Astrocyte of the cerebellum (primary cell): ENCODE data around the gene BBS9.

ENCODE experiments used
- DNase-seq: peaks from one replicate; pipeline ENCODE4 v3.0.0-alpha.2; 2011; ENCODE audit warnings: low read depth
- H3K4me3 ChIP-seq: 2 replicates; pipeline ENCODE4 v1.5.1; 2011; ENCODE audit warnings: mild to moderate bottlenecking, low read depth, low read length, moderate library complexity
- CTCF ChIP-seq: IDR thresholded peaks from 2 replicates; pipeline ENCODE4 v1.5.1; 2012; ENCODE audit warnings: low read length, low read depth, moderate library complexity, mild to moderate bottlenecking; ENCODE audit errors: missing control alignments
- in situ Hi-C: cut with HindIII; loops from 2 replicates; pipeline ENCODE4 v1.10.0; 2017; ENCODE audit warnings: low sequenced_read_pairs

BBS9 gene

GRCh38 chr7:33554576-33554975, 425.2 kb downstream of the BBS9 start:
- DNase-seq: no peak
- no peak overlapping the region for H3K4me3 ChIP-seq
- in situ Hi-C loops: no loop called here
- TF ChIP-seq CTCF: no peak

- no peak for TF ChIP-seq CTCF
- no peak overlapping the region for H3K4me3 ChIP-seq
- DNase-seq: no peak
- in situ Hi-C loops: loop anchor here (5.0 kb wide), 1 partner anchor 69 kb away; no protein-coding TSS in a partner anchor
Observed at GRCh38 chr7:33556472-33556871, 427.1 kb downstream of the BBS9 start.

- in situ Hi-C loops: loop anchor here (5.0 kb wide), 1 partner anchor 71 kb away; no protein-coding TSS in a partner anchor
- no peak for DNase-seq
- no peak for TF ChIP-seq CTCF
Observed at GRCh38 chr7:33558549-33559323, 429.4 kb downstream of the BBS9 start.

GRCh38 chr7:33559324-33559710, 430.0 kb downstream of the BBS9 start:
- in situ Hi-C loops: loop anchor here (5.0 kb wide), 1 partner anchor 72 kb away; no protein-coding TSS in a partner anchor
- TF ChIP-seq CTCF: no peak
- DNase-seq: no peak
- no peak overlapping the region for H3K4me3 ChIP-seq

More at GRCh38 chr7:33558549-33559323, 429.4 kb downstream of the BBS9 start:
- no peak overlapping the region for H3K4me3 ChIP-seq

- H3K4me3 ChIP-seq: no peak overlapping the region
- no peak for TF ChIP-seq CTCF
- in situ Hi-C loops: no loop called here
- no peak for DNase-seq
Observed at GRCh38 chr7:33562996-33563395, 433.6 kb downstream of the BBS9 start.

GRCh38 chr7:33563651-33564050, 434.3 kb downstream of the BBS9 start:
- DNase-seq: no peak
- no peak for TF ChIP-seq CTCF
- no peak overlapping the region for H3K4me3 ChIP-seq
- in situ Hi-C loops: no loop called here

GRCh38 chr7:33578166-33578565, 448.8 kb downstream of the BBS9 start:
- H3K4me3 ChIP-seq: no peak overlapping the region
- in situ Hi-C loops: no loop called here
- DNase-seq: no peak
- no peak for TF ChIP-seq CTCF
